HG03354 (cell line): ENCODE measurements around the gene CACNA1C.

Source experiments
- ATAC-seq: cut with Tn5 transposase; IDR thresholded peaks from one replicate; pipeline ENCODE4 v1.9.1; 2021; ENCODE audit warnings: mild to moderate bottlenecking; ENCODE audit not compliant: unreplicated experiment, poor library complexity, severe bottlenecking

The CACNA1C gene

DNA sequence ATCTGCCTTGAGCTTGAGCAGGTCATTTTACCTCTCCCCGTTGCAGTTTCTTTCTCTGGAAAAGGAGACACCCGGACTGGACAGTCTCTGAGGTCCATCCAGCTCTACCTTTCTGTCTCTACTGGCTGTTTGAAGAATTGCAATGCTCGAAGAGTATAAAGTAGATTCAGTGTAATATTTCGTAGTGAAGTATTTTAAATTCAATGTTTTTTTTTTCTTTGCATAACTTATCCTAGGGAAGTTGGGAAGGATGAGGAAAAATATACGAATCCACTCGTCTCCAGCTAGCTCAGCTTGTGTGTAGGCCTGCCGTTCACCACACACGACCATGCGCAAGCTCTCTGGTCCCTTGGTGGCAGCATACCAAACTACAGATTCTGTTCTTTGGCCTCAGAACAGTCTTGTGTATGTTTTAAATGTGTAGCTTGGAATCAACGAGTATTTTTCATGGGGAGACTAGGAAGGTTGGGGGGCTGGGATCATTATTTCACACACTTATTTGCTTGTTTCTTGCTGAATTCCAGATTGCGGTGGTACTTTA is 307.9 kb downstream of the CACNA1C start:
- no peak for ATAC-seq

DNA sequence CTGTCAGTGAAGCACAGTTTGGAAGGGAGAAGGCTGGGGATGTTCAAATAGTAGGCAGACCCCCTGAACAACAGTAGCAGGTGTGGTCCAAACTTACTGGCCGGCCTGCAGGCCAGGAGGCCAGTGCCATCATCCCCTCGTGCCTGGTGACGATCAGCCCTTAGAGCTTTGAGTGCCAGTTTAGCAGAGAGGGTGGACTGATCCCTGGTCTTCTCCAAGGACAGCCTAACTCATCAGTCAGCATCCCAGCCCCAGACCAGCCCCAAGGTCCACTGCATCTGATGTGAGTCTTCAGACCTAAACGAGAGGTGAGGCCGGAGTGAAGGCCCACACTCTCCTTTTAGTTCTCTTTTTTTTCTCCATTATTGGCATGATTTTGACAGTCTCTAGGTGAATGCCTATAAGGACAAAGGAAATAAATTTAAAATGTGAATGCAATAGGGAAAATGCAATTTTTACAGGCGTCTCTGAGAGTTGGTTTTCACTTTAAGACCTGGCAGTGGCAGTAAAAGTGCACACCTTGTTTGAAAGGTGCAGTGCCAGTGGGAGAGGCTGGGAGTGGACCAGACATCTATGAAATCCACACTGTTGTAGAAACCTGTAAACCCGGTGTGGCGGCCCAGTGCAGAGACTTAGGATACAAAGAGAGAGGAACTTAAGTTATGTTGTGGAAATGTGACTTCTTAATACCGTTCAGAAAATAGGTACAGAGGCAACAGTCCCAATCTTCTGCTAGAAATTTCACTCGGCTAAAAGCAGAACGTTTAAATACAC is 311.2 kb downstream of the CACNA1C start:
- ATAC-seq, result no peak

DNA sequence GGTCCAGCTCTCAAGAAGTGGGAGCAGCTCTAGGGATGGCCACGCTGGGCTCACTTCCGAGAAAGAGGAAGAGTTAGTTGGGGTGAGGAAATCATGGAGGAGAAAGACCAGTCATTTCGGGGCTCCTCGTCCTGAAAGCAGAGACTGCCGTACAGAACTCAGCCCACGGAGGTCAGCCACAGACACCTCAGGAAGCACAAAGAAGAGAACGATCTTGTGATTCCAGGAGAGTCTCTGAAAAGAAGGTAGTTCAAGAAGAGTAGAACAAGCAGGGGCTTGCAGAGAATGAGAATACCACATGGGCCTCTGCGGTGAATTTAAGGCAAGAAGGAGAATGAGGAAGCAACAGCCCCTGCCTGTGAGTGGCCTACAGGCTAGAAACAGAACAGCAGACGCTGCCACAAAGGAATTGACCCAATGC is 311.9 kb downstream of the CACNA1C start:
- ATAC-seq, result no peak

DNA sequence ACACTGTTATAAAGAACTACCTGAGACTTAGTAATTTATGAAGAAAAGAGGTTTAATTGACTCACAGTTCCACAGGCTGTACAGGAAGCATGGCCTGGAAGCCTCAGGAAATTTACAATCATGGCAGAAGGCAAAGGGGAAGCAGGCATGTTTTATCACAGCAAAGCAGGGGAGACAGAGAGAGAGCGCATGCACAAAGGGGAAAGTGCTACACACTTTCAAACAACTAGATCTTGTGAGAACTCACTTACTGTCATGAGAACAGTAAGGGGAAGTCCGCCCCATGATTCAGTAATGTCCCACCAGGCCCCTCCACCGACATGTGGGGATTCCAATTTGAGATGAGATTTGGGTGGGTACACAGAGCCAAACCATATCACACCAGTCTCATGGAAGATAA is 313.9 kb downstream of the CACNA1C start:
- no peak for ATAC-seq

DNA sequence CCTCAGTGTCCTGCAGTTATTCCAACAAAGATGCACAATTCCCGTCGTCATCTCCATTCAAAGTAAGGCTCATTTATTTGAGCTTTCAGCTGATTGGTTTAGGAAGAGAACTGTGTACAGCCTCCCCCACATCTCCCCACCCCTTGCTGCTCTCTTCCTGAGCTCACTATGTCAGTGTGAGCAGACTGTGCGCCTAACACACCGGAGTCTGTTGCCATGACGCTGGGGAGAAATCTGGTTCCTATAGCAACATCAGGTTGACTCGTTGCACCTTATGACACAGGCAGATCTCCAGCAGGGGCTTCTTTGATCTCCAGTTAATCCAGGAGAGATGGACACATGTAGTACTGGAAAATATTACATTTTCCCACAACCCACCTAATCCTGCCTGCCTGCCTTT is 319.4 kb downstream of the CACNA1C start:
- no peak for ATAC-seq

DNA sequence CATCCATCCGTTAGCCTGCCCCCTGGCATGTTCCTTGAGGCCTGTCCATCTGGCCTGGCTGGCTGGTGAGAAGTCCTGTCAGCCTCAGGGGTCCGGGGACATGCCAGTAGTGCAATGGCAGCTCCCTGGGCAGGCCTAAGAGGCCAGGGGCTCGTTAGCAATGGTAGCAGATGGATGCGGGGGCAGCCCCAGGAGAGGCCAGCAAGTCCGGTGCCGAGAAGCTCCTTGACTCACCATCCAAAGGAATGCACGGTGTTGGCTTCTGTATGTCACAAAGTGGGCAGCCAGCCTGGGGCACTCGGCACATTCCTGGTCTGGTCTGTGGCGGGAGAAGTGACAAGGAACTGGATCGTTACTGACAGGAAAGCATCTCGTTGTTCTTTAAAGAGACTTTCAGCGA is 319.9 kb downstream of the CACNA1C start:
- ATAC-seq, result no peak

DNA sequence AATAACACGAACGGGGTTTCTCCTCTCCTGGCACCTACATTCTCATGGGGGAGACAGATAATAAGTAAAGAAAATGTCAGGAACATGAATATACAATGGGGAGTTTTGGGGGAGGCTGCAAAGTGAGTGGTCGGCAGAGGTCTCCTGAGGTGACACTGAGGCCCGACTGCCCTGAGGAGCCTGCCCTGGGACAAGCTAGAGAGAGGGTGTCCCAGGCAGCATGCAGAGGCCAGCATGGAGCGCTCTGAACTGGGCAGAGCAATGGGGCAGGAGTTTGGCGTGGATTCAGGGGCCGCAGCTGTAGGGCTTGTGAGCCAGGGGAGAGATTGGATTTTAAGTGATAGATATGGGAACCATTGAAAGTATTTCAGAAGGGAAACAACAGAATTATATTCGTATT is 320.5 kb downstream of the CACNA1C start:
- ATAC-seq, result no peak

DNA sequence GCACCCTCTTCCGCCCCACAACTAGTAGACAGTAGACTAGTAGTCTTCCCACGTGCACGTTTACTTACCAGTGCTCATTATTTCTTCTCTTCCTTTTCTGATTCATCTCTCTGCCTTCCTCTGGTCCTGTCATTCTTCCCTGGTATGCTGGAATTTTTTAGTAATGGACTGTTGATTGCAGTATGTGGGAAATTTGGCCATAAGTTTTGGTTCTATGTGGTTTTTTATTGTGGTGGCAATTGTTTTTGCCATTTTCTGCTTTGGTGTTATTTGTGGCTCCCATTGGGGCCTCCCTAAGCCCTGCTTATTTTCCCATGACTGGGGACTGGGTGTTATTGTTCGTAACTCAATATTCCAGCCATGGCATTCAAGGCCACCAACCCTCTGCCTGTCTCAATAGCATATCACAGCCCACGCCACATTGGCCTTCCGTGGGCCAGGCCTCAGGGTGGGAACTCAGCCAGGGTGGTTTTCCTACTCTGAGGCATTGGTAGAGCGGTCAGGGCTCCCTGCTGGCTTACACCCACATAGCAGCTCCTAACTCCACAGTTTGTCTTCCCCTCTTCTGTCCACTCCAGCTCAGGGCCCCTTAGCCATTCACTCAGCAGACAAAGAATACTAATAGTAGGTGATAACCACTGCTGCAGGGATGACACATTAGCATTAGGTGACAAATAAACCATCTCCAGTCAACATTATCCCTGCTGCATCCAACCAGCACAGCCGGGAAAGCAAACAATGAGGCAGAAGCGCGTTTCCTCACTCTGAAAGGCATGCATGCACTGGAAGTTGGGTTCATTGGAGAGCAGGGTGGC is 321.5 kb downstream of the CACNA1C start:
- no peak for ATAC-seq

DNA sequence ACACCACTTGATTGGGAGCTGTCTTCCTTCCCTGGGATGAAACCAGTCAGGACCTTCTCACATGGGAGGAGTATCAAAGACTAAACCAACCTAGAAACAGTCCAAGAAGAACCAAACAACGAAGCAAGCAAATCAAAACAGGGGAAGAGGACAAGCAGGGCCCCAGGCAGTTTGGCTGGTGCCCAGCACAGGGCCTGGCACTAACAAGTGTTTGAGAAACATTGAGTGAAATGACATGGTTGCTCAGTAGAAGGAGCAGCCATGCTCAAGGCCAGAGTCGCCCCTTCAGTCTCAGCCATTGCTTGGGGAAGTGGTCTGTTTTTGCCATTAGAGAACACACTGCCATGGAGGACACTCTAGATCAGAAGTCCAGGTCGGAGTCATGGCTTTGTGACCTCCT is 323.1 kb downstream of the CACNA1C start:
- no peak for ATAC-seq

DNA sequence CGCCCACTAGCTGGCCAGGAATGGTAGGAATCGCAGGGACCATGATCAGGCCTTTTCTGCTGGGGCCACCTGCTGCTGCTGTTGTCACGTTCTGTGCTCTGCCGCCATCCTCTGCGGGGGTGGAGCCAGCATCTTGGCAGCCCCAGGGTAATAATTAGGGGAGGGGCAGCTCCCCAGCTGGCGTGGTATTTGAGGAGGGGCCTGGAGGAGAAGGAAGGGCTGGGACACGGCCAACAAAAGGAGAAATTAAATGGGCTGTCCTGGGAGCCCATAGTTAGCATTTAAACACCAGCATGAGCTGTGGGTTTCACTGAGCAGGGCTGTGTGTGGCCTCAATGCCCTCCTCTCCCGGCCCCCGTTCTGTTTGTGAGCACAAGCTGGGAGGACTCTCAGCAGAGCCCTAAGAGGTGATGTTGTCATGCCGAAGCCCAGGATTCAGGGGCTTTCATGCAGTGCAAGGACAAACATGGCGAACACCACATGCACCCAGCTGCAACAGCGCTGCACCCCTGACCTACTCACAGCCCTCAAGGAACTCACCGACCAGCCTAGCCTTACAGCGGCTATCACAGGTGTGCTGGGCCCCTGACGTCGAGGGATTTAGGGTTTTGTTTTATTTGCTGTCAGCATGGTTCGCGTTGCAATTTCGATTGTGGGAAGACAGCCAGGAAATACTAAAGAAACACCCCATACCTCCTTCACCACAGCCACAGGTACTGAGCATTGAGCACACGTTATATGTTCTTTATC is 324.3 kb downstream of the CACNA1C start:
- no peak for ATAC-seq

DNA sequence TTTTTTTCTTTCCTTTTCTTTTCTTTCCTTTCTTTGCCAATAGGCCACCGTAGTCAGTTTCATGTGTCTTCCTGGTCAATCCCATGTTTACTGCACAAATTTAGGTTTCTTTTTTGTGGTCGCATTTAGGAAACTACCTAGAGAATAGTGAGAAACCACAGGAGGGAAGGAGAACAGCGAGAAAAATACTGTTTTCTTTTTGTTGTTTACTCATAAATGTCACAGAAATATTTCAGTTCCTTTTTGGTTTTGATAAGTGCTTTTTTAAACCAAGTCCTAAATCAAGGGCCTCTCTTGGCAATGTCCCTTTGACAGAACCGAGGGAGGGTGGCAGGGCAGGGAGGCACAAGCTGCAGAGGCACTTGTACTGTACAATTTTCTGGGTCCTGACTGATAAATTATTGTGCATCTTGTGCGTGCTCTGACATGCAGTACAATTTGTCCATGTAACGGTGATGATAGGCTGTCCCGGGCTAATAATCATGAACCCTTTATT is 326.1 kb downstream of the CACNA1C start:
- ATAC-seq, result no peak

DNA sequence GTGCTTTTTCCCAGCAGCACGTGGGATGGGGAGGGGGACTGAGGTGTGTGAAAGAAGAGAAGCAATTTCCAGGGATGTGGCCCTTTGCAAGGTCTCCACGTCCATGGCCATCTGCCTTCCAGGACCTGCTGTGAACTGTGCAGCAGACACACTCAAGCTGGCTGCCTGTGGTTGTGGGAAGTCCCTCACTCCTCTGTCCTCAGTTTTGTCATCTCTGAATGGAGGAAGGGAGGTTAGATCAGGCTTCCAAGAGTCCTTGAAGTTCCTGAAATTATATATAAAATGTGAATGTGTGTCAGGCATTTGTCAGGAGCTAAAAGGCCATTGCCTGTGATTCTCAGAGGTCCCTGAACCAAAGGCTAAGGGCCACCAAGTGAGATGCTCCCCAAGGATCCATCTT is 328.2 kb downstream of the CACNA1C start:
- no peak for ATAC-seq

DNA sequence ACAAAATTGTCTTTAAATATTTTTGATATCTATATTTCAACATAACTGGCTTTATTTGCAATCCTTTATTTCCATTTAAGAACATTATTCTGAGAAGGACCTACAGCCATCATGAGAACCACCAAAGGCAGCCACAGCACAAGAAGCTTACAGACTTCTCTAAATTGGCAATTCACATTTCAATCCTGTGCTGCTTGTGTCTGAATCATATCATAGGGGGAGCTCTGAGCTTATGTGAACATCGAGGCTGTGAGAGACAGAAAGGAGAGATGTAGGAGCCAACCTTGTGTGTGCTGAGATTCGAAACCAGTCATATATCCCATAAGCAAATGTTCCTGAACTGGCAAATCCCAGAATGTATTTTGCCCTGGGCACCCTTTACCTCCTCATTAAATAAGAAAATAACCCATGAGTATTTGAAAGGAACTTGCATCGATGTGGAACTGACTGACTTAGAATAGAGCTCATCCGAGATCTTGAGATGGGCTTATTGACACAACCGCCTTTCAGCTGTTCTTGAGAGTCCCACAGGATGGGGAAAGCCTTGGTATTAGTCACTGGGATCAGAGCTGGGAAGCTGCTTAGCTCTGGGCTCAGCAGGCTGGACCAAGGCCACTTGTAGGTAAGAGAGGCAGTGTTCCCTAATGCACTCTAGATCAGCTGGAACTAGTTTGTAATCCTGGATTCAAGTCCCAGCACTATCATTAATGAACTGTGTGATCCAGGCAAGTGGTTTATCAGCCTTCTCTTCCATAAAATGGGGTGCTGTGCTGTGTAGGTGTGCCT is 329.8 kb downstream of the CACNA1C start:
- no peak for ATAC-seq

DNA sequence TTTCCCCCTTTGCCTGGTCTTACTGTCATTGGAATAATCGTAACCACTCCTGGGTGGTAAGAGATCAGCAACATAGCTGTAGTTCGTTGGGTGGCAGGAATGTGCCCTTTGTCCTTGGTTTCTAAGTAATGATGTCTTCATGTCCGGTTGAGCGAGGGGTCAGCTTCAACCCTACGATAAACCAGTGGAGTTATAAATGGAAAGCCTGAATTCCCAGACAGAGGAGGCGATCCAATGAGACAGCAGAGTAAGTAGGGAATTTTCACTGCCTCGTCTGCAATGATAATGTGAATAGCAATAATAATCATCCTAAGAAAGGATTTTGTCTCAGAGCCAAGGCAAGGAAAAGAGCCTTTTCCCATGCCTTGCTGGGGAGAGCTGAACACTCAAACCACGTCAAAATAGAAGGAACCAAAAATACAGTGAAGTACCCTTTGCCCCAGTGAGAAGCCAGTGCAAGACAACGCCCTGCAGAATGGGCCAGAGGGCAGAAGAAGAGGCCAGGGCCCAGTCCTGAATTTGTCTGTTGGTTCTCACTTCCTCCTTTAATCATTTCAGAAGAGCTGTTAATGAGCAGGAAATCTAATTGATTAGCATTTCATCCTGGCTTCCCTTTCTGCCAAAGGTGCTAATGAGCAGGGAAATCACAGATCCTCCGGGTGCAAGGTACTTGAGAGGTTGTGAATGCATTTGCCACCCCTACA is 330.7 kb downstream of the CACNA1C start:
- ATAC-seq, result no peak

DNA sequence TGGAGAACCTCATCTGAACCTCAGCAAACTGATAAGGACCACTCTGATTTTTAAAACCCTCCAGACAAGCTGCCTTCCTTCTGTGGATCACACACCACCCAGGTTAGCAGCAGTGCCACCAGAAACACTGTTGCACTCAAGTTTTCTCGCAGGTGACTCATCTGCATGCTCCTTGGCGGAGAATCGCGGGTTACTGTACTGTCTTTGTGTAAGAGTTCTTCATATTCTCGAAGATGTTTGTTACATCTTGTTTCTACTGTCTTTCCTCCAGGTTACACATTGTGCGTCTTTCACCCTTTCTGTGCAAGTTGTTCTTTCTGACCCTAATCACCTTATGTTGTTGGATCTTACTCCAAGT is 331.2 kb downstream of the CACNA1C start:
- no peak for ATAC-seq

DNA sequence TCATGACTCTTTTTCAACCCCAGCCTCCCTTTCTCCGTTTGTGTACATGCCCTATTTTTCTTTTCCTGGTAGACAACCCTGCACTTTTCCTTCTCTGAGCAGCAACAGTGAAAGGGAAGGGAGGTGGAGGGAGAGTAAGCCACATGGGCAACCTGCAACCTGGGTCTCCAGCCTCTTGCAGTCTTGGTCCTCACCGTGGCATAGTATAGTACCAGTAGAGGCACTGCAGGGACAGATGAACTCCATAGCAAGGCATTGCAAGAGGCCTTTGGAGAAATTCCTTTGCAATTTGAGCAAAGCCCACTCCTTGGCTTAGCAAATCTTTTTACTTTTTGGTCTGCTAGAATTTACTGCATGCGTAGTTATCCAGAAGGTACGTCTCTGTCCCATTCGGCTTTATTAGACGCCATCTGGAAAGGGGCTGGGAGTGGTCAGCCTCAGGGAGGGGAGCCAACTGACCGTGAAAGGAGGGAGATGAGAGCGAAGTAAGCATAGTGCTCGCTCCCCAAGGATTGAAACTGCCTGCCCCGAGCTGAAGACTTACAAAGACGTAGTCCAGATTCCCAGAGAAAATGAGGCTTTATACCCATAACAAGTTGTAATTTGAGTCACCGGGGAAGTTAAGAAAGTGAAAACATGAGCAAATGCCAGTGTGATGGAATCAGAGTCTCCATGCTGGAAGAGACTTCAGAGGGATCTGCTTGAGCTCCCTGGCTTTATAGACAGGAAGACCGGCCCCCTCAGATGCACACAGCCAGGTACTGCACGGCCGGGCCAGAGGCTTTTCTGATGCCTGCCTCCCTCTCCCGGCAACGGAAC is 332.0 kb downstream of the CACNA1C start:
- no peak for ATAC-seq

DNA sequence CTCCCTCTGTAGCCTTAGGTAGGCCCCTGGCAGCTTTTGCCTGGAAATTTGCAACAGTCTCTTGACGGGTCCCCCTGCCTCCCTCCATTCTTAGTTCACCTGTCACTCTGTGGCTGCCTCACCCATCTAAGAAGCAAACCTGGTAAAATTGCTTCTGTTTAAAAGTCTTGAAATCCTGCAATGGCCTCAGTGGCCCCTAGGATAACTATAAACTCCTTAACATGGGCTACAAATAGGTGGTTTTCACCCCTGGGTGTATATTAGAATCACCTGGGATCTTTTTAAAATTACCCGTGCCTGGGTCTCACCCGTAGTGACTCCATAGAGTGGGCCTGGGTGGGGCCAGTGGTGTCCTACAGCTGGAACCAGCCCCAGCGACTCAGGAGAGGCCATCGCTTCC is 332.7 kb downstream of the CACNA1C start:
- ATAC-seq, result no peak

DNA sequence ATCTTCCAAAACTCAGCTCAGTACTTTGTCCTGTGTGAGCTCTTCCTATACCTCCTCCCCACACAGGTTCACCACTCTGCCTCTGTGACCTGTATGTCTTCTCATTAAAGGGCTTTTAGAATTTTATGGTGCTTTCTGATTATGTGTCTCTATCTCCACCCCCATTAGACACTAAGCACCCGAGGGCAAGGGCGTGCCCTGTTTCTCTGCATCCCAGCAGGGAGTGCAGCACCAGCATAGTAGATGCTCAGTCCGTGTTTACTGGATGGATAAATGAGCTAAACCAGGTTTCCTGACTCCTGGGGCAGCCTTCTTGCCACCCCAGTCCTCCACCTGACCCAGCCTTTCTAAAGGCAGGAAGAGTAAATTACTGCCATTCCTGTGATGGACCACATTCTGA is 333.8 kb downstream of the CACNA1C start:
- ATAC-seq, result no peak
